Tibial nerve (tissue), 4 donors: ENCODE data around the gene EYA4.

Experiments used
- CTCF ChIP-seq, 5 experiments: fragments of 200-600 bp in 3 of 5; fragments of 450-650 bp in 2 of 5; sonication (generic) in 3 of 5; IDR thresholded peaks; one replicate each; pipeline ENCODE4 v1.5.1; 2016 to 2019; ENCODE audit warnings: antibody characterized with exemption in 5 of 5, mild to moderate bottlenecking in 3 of 5, moderate library complexity in 2 of 5
- EP300 ChIP-seq, 2 donors: sonication (generic); formaldehyde crosslinking; IDR thresholded peaks; one replicate each; pipeline ENCODE4 v1.6.1; 2017; ENCODE audit warnings: antibody characterized with exemption in 2 of 2, mild to moderate bottlenecking in 1 of 2
- POLR2A ChIP-seq, 2 donors: fragments of 450-650 bp; IDR thresholded peaks; one replicate each; pipeline ENCODE4 v1.6.1; 2017; ENCODE audit warnings: antibody characterized with exemption in 2 of 2, mild to moderate bottlenecking in 2 of 2, moderate library complexity in 2 of 2

- no peak for TF ChIP-seq POLR2A (IDR thresholded peaks at IDR 0.05)
- no peak for TF ChIP-seq CTCF (IDR thresholded peaks at IDR 0.05)
- no peak for TF ChIP-seq EP300 (IDR thresholded peaks at IDR 0.05)
Observed at GRCh38 chr6:133528566-133528965, 287.4 kb downstream of the EYA4 start.
